Hepatocyte (in vitro differentiated cells): ENCODE measurements around the gene GRK6. TPM values are rescaled to one million over a fixed set of nuclear protein-coding genes. Genes with fewer than 3 reads are reported as not detected.

Experiments used
- DNase-seq: peaks from one replicate; pipeline ENCODE4 v3.0.0-alpha.2; 2016; ENCODE audit warnings: low spot score
- H2AFZ ChIP-seq: fragments of 200-600 bp; sonication (generic); 2 replicates; pipeline ENCODE4 v1.6.0; 2016; ENCODE audit warnings: antibody characterized with exemption, mild to moderate bottlenecking
- H3K27ac ChIP-seq: fragments of 200-600 bp; sonication (generic); 2 replicates; pipeline ENCODE4 v1.5.1; 2016; ENCODE audit warnings: mild to moderate bottlenecking
- H3K27me3 ChIP-seq: fragments of 200-600 bp; sonication (generic); 2 replicates; pipeline ENCODE4 v1.6.1; 2016
- H3K36me3 ChIP-seq: fragments of 200-600 bp; sonication (generic); replicated peaks from 2 replicates; pipeline ENCODE4 v1.5.1; 2016; ENCODE audit warnings: low read depth; ENCODE audit not compliant: insufficient read depth
- H3K4me1 ChIP-seq: fragments of 200-600 bp; sonication (generic); 2 replicates; pipeline ENCODE4 v1.5.1; 2016; ENCODE audit warnings: mild to moderate bottlenecking, moderate library complexity; ENCODE audit not compliant: insufficient read depth
- H3K4me2 ChIP-seq: fragments of 200-600 bp; sonication (generic); 2 replicates; pipeline ENCODE4 v1.6.0; 2016
- H3K4me3 ChIP-seq: fragments of 200-600 bp; sonication (generic); 2 replicates; pipeline ENCODE4 v1.5.1; 2016; ENCODE audit warnings: mild to moderate bottlenecking
- H3K79me2 ChIP-seq: fragments of 200-600 bp; sonication (generic); 2 replicates; pipeline ENCODE4 v1.6.0; 2017; ENCODE audit warnings: mild to moderate bottlenecking
- H3K9me2 ChIP-seq: fragments of 200-600 bp; sonication (generic); replicated peaks from 2 replicates; pipeline ENCODE4 v1.6.0; 2017; ENCODE audit warnings: mild to moderate bottlenecking; ENCODE audit not compliant: insufficient read depth
- H3K9me3 ChIP-seq: fragments of 200-600 bp; sonication (generic); 2 replicates; pipeline ENCODE4 v1.5.1; 2016; ENCODE audit warnings: low read depth, mild to moderate bottlenecking
- H4K20me1 ChIP-seq: fragments of 200-600 bp; sonication (generic); 2 replicates; pipeline ENCODE4 v1.6.0; 2016; ENCODE audit warnings: mild to moderate bottlenecking; ENCODE audit not compliant: insufficient read depth, poor library complexity, severe bottlenecking
- CTCF ChIP-seq: fragments of 200-600 bp; sonication (generic); IDR thresholded peaks from 2 replicates; pipeline ENCODE4 v1.5.1; 2016; ENCODE audit warnings: antibody characterized with exemption, mild to moderate bottlenecking; ENCODE audit not compliant: poor library complexity
- EZH2 ChIP-seq: fragments of 200-600 bp; sonication (generic); IDR thresholded peaks from 2 replicates; pipeline ENCODE4 v1.6.1; 2016; ENCODE audit warnings: antibody characterized with exemption, mild to moderate bottlenecking, borderline replicate concordance
- EZH2phosphoT487 ChIP-seq: fragments of 200-600 bp; sonication (generic); IDR thresholded peaks from one replicate; pipeline ENCODE4 v1.6.1; 2018; ENCODE audit warnings: antibody characterized with exemption, mild to moderate bottlenecking, low read depth, moderate library complexity; ENCODE audit not compliant: unreplicated experiment, severe bottlenecking
- WGBS: methylation state at CpG from one replicate; pipeline ENCODE4 v1.1.6; 2016; ENCODE audit warnings: low lambda C conversion rate; ENCODE audit errors: missing lambda C conversion rate; 5-methylcytosine and 5-hydroxymethylcytosine counted together
- polyA plus RNA-seq: library from polyadenylated mRNA; unstranded; fragments of >200 nt; fragmentation: Nextera tagmentation; extraction: Ambion mirVana; gene quantifications from 2 replicates; pipeline ENCODE4 v1.2.1, GENCODE V29; 2016
- total RNA-seq: library from RNA; depleted of rRNA; stranded (reverse); fragments of >200 nt; gene quantifications from 2 replicates; pipeline ENCODE4 v1.2.3, GENCODE V29; 2014

Gene GRK6
- total and polyA plus RNA-seq, 2 experiments from 2014 or later, result 29.3 to 31.1 TPM

DNA sequence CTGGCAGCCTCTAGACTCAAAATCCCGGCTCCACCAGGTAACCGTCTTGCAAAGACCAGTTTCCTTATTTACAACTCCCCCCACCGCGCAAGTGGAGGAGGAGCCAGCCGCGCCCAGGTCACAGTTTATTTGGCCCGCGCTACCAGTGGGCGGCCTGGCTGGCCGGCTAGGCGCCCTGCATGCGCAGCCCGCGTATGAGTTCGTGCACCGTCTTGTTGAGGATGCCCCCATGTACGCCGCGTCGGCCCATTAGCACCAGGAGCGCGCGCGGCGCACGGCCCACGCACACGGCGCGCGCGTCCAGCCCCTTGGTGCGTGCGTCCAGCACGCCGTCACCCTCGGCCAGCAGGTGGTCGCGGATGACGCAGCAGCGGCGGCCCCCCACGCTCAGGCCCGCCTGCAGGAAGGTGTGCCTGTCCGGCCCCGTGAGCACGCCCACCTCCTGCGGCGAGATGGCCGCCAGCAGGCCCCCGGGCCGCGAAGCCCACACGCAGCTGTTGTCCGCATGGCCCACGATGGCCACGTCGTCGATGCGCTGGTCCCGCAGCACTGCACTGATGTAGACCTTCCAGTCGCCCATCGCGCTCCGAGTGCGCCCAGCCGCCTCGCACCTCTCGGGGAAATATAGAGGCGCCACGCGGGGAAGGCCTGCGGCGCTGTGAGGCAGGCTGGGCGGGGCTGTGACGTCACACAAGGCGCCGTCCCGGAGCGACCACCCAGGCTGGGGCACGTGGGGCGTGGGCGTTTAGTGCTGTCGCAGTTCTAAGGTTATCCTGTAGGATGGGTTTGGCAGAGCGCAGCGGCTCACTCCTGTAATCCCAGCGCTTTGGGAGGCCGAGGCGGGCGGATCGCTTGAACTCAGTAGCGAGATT, 26.2 kb upstream of the GRK6 start, which contains the start of gene PFN3:
Gene PFN3, minus strand, starts transcription at position 665 of the 872 bp plus-strand sequence. Its CDS starts 85 bp downstream, at position 580.
- no peaks in the 10 kb centered on the region for H3K9me2 ChIP-seq
- peaks cover 8% of the 10 kb centered on the region for H3K27me3 ChIP-seq
- no peaks in the 10 kb centered on the region for H3K9me3 ChIP-seq
- DNase-seq, result no peak
- no peaks in the 10 kb centered on the region for H3K79me2 ChIP-seq
- no peak within 1 kb of the TSS for H3K4me2 ChIP-seq
- H2AFZ ChIP-seq, result no peak within 1 kb of the TSS
- H3K4me3 ChIP-seq, result no peak within 1 kb of the TSS
- WGBS, result 98% methylated on average over 81 of the region's 92 CpGs
- no peak within 1 kb of the TSS for H3K27ac ChIP-seq
- no peaks in the 10 kb centered on the region for H4K20me1 ChIP-seq
- H3K36me3 ChIP-seq, result no peaks in the 10 kb centered on the region
- H3K4me1 ChIP-seq, result peaks cover 18% of the 10 kb centered on the region
- no peak for TF ChIP-seq EZH2
- TF ChIP-seq EZH2phosphoT487, result no peak
- TF ChIP-seq CTCF, result no peak

GRCh38 chr5:177402271-177403043, 24.0 kb upstream of the GRK6 start:
- Histone ChIP-seq H3K4me2 (peak overlapping the region; percentile 100), H3K4me1 (peaks cover 18% of the 10 kb centered on the region), H4K20me1 (no peaks in the 10 kb centered on the region), H3K4me3 (no peak overlapping the region), H3K79me2 (no peaks in the 10 kb centered on the region), H3K9me3 (no peaks in the 10 kb centered on the region), H2AFZ (peak overlapping the region; percentile 71), H3K9me2 (no peaks in the 10 kb centered on the region), H3K27ac (no peak overlapping the region), H3K36me3 (no peaks in the 10 kb centered on the region), H3K27me3 (peaks cover 8% of the 10 kb centered on the region)
- TF ChIP-seq CTCF, result peak; percentile 55
- no peak for TF ChIP-seq EZH2
- 14% methylated on average over 49 of the region's 49 CpGs for WGBS
- peak; percentile 89 for DNase-seq

GRCh38 chr5:177403102-177403791, 23.2 kb upstream of the GRK6 start:
- H3K27ac ChIP-seq, result no peak overlapping the region
- H3K27me3 ChIP-seq, result peaks cover 8% of the 10 kb centered on the region
- H4K20me1 ChIP-seq, result no peaks in the 10 kb centered on the region
- H3K36me3 ChIP-seq, result no peaks in the 10 kb centered on the region
- H3K9me2 ChIP-seq, result no peaks in the 10 kb centered on the region
- no peak for TF ChIP-seq EZH2phosphoT487
- peak; percentile 17 for TF ChIP-seq EZH2
- peaks cover 18% of the 10 kb centered on the region for H3K4me1 ChIP-seq
- 5% methylated on average over 49 of the region's 61 CpGs for WGBS
- H3K79me2 ChIP-seq, result no peaks in the 10 kb centered on the region
- H3K4me3 ChIP-seq, result peak overlapping the region; percentile 66
- DNase-seq, result peak; percentile 43
- H2AFZ ChIP-seq, result peak overlapping the region; percentile 71
- H3K9me3 ChIP-seq, result no peaks in the 10 kb centered on the region
- H3K4me2 ChIP-seq, result peak overlapping the region; percentile 100
